ENCODE data around the gene MKX.
A peak's percentile ranks its signal among the peaks of the same experiment; 100 is the strongest.

MKX gene

GRCh38 chr10:27715505-27715904, 30.1 kb downstream of the MKX start:
- H3K9me2 ChIP-seq (replicated peaks; ENCODE audit: low read depth, low read length): no peaks in the 10 kb centered on the region
- H3K27me3 ChIP-seq (ENCODE audit: insufficient read depth, low read length, poor library complexity, severe bottlenecking): no peaks in the 10 kb centered on the region
- TF ChIP-seq, protein P1, sequence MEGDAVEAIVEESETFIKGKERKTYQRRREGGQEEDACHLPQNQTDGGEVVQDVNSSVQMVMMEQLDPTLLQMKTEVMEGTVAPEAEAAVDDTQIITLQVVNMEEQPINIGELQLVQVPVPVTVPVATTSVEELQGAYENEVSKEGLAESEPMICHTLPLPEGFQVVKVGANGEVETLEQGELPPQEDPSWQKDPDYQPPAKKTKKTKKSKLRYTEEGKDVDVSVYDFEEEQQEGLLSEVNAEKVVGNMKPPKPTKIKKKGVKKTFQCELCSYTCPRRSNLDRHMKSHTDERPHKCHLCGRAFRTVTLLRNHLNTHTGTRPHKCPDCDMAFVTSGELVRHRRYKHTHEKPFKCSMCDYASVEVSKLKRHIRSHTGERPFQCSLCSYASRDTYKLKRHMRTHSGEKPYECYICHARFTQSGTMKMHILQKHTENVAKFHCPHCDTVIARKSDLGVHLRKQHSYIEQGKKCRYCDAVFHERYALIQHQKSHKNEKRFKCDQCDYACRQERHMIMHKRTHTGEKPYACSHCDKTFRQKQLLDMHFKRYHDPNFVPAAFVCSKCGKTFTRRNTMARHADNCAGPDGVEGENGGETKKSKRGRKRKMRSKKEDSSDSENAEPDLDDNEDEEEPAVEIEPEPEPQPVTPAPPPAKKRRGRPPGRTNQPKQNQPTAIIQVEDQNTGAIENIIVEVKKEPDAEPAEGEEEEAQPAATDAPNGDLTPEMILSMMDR (conservative IDR thresholded peaks at IDR 0.05; ENCODE audit: low read length): no peak
- TF ChIP-seq EZH2phosphoT487 (IDR thresholded peaks at IDR 0.05; ENCODE audit: borderline replicate concordance): no peak
- H3K9ac ChIP-seq (ENCODE audit: low read depth, low read length, poor library complexity, severe bottlenecking): peak overlapping the region; percentile 62
- peak overlapping the region; percentile 88 for H2AFZ ChIP-seq (ENCODE audit: low read length)
- H3K79me2 ChIP-seq (ENCODE audit: insufficient read depth, low read length): no peaks in the 10 kb centered on the region
- H3K4me3 ChIP-seq (ENCODE audit: low read length, poor library complexity, severe bottlenecking): no peak overlapping the region
- H3K36me3 ChIP-seq (ENCODE audit: insufficient read depth, low read length): no peaks in the 10 kb centered on the region
- H3K4me2 ChIP-seq (ENCODE audit: low read depth, low read length, poor library complexity, severe bottlenecking): peak overlapping the region; percentile 72
- H3K9me3 ChIP-seq (ENCODE audit: insufficient read depth, low read depth, low read length): no peaks in the 10 kb centered on the region
- H3F3A ChIP-seq (ENCODE audit: low read depth): 0 out of 2 replicates have a peak, but pooled peaks cover 3% of the 10 kb centered on the region
- H3K4me1 ChIP-seq (ENCODE audit: insufficient read depth, low read length, poor library complexity, severe bottlenecking): peaks cover 40% of the 10 kb centered on the region
- H4K20me1 ChIP-seq (ENCODE audit: insufficient read depth, low read length, poor library complexity, severe bottlenecking): no peaks in the 10 kb centered on the region

DNA sequence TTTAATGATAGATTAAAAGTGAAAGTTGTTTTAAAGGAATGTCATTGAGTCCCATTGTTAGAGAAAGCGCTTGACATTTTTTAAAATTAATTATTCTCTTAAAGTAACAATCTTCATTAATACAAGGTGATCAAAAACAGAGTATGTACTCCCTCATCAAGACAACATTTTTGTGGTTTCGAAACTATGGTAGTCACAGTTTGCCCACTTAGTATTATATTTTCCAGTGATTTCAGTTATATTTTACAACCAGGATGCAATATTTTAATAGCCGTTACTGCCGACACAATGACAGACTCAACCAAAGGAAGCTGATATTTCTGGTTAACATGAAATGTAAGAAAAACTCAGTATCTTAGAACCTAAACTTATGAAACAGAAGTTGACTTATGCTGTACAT, 31.3 kb downstream of the MKX start:
- H3K9me3 ChIP-seq (ENCODE audit: insufficient read depth, low read depth, low read length): no peaks in the 10 kb centered on the region

DNA sequence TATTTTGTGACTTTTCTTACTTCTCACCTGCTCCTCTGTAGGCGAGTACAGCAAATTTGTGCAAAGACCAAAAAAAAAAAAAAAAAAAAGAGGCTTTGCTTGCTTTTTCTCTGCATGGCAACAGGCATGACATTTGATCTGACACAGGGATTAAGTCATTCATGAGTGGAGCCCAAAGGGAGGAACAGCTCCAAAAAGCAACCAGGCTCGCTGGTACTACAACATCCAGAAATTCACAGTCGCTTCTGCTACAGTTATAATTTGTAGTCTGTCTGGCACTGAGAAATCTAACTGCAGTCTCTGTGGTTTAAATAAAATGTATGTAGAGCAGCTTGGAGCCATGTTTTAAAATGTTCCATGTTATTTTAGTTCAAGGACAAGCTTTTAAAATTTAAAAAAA, 31.7 kb downstream of the MKX start:
- Histone ChIP-seq H3K4me3 (ENCODE audit: low read length, poor library complexity, severe bottlenecking) (peak overlapping the region; percentile 39), H3K9me3 (ENCODE audit: insufficient read depth, low read depth, low read length) (no peaks in the 10 kb centered on the region), H4K20me1 (ENCODE audit: insufficient read depth, low read length, poor library complexity, severe bottlenecking) (no peaks in the 10 kb centered on the region)

More for the DNA sequence above, 31.3 kb downstream of the MKX start:
- H4K20me1 ChIP-seq (ENCODE audit: insufficient read depth, low read length, poor library complexity, severe bottlenecking): no peaks in the 10 kb centered on the region
- H3K9ac ChIP-seq (ENCODE audit: low read depth, low read length, poor library complexity, severe bottlenecking): peak overlapping the region; percentile 62
- H3K27me3 ChIP-seq (ENCODE audit: insufficient read depth, low read length, poor library complexity, severe bottlenecking): no peaks in the 10 kb centered on the region
- H3K9me2 ChIP-seq (replicated peaks; ENCODE audit: low read depth, low read length): no peaks in the 10 kb centered on the region
- peak overlapping the region; percentile 72 for H3K4me2 ChIP-seq (ENCODE audit: low read depth, low read length, poor library complexity, severe bottlenecking)
- no peaks in the 10 kb centered on the region for H3K36me3 ChIP-seq (ENCODE audit: insufficient read depth, low read length)
- peak overlapping the region; percentile 88 for H2AFZ ChIP-seq (ENCODE audit: low read length)
- 0 out of 2 replicates have a peak, but pooled peaks cover 3% of the 10 kb centered on the region for H3F3A ChIP-seq (ENCODE audit: low read depth)
- H3K79me2 ChIP-seq (ENCODE audit: insufficient read depth, low read length): no peaks in the 10 kb centered on the region
- H3K4me3 ChIP-seq (ENCODE audit: low read length, poor library complexity, severe bottlenecking): peak overlapping the region; percentile 39
- H3K4me1 ChIP-seq (ENCODE audit: insufficient read depth, low read length, poor library complexity, severe bottlenecking): peaks cover 40% of the 10 kb centered on the region
- no peak for TF ChIP-seq EZH2phosphoT487 (IDR thresholded peaks at IDR 0.05; ENCODE audit: borderline replicate concordance)
- TF ChIP-seq, protein P1 (conservative IDR thresholded peaks at IDR 0.05; ENCODE audit: low read length): no peak

More for the DNA sequence above, 31.7 kb downstream of the MKX start:
- peaks cover 40% of the 10 kb centered on the region for H3K4me1 ChIP-seq (ENCODE audit: insufficient read depth, low read length, poor library complexity, severe bottlenecking)
- no peaks in the 10 kb centered on the region for H3K9me2 ChIP-seq (replicated peaks; ENCODE audit: low read depth, low read length)
- TF ChIP-seq, protein P1 (conservative IDR thresholded peaks at IDR 0.05; ENCODE audit: low read length): no peak
- no peak for TF ChIP-seq EZH2phosphoT487 (IDR thresholded peaks at IDR 0.05; ENCODE audit: borderline replicate concordance)
- H3K4me2 ChIP-seq (ENCODE audit: low read depth, low read length, poor library complexity, severe bottlenecking): peak overlapping the region; percentile 72
- H3F3A ChIP-seq (ENCODE audit: low read depth): 0 out of 2 replicates have a peak, but pooled peaks cover 3% of the 10 kb centered on the region
- peak overlapping the region; percentile 88 for H2AFZ ChIP-seq (ENCODE audit: low read length)
- H3K79me2 ChIP-seq (ENCODE audit: insufficient read depth, low read length): no peaks in the 10 kb centered on the region
- H3K9ac ChIP-seq (ENCODE audit: low read depth, low read length, poor library complexity, severe bottlenecking): peak overlapping the region; percentile 62
- H3K36me3 ChIP-seq (ENCODE audit: insufficient read depth, low read length): no peaks in the 10 kb centered on the region
- H3K27me3 ChIP-seq (ENCODE audit: insufficient read depth, low read length, poor library complexity, severe bottlenecking): no peaks in the 10 kb centered on the region
